Adipocyte (in vitro differentiated cells): ENCODE results near the gene GJC2.

Experiments
- DNase-seq: peaks from one replicate; pipeline ENCODE4 v3.0.0-alpha.2; 2015; ENCODE audit warnings: low read depth
- H3K27me3 ChIP-seq: replicated peaks from 2 replicates; pipeline ENCODE4 v1.7.0; 2013; ENCODE audit warnings: mild to moderate bottlenecking, low read length, moderate library complexity; ENCODE audit not compliant: control insufficient read depth, insufficient read depth
- H3K36me3 ChIP-seq: 2 replicates; pipeline ENCODE4 v1.7.0; 2013; ENCODE audit warnings: low read length, mild to moderate bottlenecking, moderate library complexity; ENCODE audit not compliant: control insufficient read depth, insufficient read depth, severe bottlenecking
- H3K4me1 ChIP-seq: 2 replicates; pipeline ENCODE4 v1.7.0; 2013; ENCODE audit warnings: mild to moderate bottlenecking, low read length, moderate library complexity; ENCODE audit not compliant: control insufficient read depth, insufficient read depth
- H3K4me3 ChIP-seq: 2 replicates; pipeline ENCODE4 v1.7.0; 2013; ENCODE audit warnings: mild to moderate bottlenecking, low read length, moderate library complexity
- H3K9ac ChIP-seq: 2 replicates; pipeline ENCODE4 v1.7.0; 2013; ENCODE audit warnings: mild to moderate bottlenecking, low read length, moderate library complexity
- H3K9me3 ChIP-seq: 2 replicates; pipeline ENCODE4 v1.7.0; 2013; ENCODE audit warnings: mild to moderate bottlenecking, low read length, moderate library complexity; ENCODE audit not compliant: control insufficient read depth

GJC2 gene

GRCh38 chr1:228194921-228195812 is 45.4 kb downstream of the GJC2 start:
- Histone ChIP-seq H3K9me3 (peaks cover 18% of the 10 kb centered on the region), H3K9ac (no peak overlapping the region), H3K36me3 (no peaks in the 10 kb centered on the region), H3K4me3 (no peak overlapping the region), H3K4me1 (no peaks in the 10 kb centered on the region), H3K27me3 (no peaks in the 10 kb centered on the region)
- no peak for DNase-seq

- no peak for DNase-seq
- no peaks in the 10 kb centered on the region for H3K4me1 ChIP-seq
- H3K9me3 ChIP-seq, result peaks cover 18% of the 10 kb centered on the region
- H3K27me3 ChIP-seq, result no peaks in the 10 kb centered on the region
- no peak overlapping the region for H3K4me3 ChIP-seq
- no peak overlapping the region for H3K9ac ChIP-seq
- no peaks in the 10 kb centered on the region for H3K36me3 ChIP-seq
Observed at GRCh38 chr1:228197555-228198147, 47.9 kb downstream of the GJC2 start.

- Histone ChIP-seq H3K36me3 (no peaks in the 10 kb centered on the region), H3K4me3 (peak overlapping the region; percentile 20), H3K9ac (no peak overlapping the region), H3K27me3 (no peaks in the 10 kb centered on the region), H3K9me3 (peaks cover 18% of the 10 kb centered on the region), H3K4me1 (no peaks in the 10 kb centered on the region)
- peak; percentile 19 for DNase-seq
Observed at GRCh38 chr1:228198977-228199590, 49.4 kb downstream of the GJC2 start.

- Histone ChIP-seq H3K9ac (no peak overlapping the region), H3K9me3 (peaks cover 3% of the 10 kb centered on the region), H3K4me1 (no peaks in the 10 kb centered on the region), H3K36me3 (no peaks in the 10 kb centered on the region), H3K4me3 (no peak overlapping the region), H3K27me3 (peaks cover 4% of the 10 kb centered on the region)
- DNase-seq, result no peak
Observed at GRCh38 chr1:228204958-228205357, 55.2 kb downstream of the GJC2 start.

GRCh38 chr1:228205526-228206436 is 56.1 kb downstream of the GJC2 start:
- peaks cover 12% of the 10 kb centered on the region for H3K27me3 ChIP-seq
- H3K4me1 ChIP-seq, result no peaks in the 10 kb centered on the region
- no peaks in the 10 kb centered on the region for H3K9me3 ChIP-seq
- DNase-seq, result no peak
- H3K36me3 ChIP-seq, result no peaks in the 10 kb centered on the region
- H3K4me3 ChIP-seq, result no peak overlapping the region
- no peak overlapping the region for H3K9ac ChIP-seq

- H3K9ac ChIP-seq, result no peak overlapping the region
- no peaks in the 10 kb centered on the region for H3K36me3 ChIP-seq
- H3K4me1 ChIP-seq, result no peaks in the 10 kb centered on the region
- no peak overlapping the region for H3K4me3 ChIP-seq
- H3K9me3 ChIP-seq, result no peaks in the 10 kb centered on the region
- no peak for DNase-seq
- H3K27me3 ChIP-seq, result peaks cover 21% of the 10 kb centered on the region
Observed at GRCh38 chr1:228206582-228207351, 57.0 kb downstream of the GJC2 start.

GRCh38 chr1:228207381-228207810 is 57.7 kb downstream of the GJC2 start:
- Histone ChIP-seq H3K4me1 (no peaks in the 10 kb centered on the region), H3K9ac (no peak overlapping the region), H3K36me3 (no peaks in the 10 kb centered on the region), H3K4me3 (no peak overlapping the region), H3K9me3 (no peaks in the 10 kb centered on the region), H3K27me3 (peaks cover 21% of the 10 kb centered on the region)
- no peak for DNase-seq

- Histone ChIP-seq H3K4me3 (no peak within 1 kb of the TSS), H3K27me3 (peaks cover 21% of the 10 kb centered on the region), H3K4me1 (no peaks in the 10 kb centered on the region), H3K9me3 (no peaks in the 10 kb centered on the region), H3K36me3 (no peaks in the 10 kb centered on the region), H3K9ac (no peak within 1 kb of the TSS)
- no peak for DNase-seq
Observed at GRCh38 chr1:228207851-228208821, 58.4 kb downstream of the GJC2 start, which contains the start of gene OBSCN. Gene OBSCN, plus strand, starts transcription at chr1:228208044. Its CDS starts 3,740 bp downstream, at chr1:228211784.

GRCh38 chr1:228208831-228209551 is 59.3 kb downstream of the GJC2 start:
- H3K36me3 ChIP-seq, result no peaks in the 10 kb centered on the region
- H3K9me3 ChIP-seq, result no peaks in the 10 kb centered on the region
- H3K27me3 ChIP-seq, result peaks cover 21% of the 10 kb centered on the region
- H3K4me1 ChIP-seq, result no peaks in the 10 kb centered on the region
- H3K4me3 ChIP-seq, result no peak overlapping the region
- H3K9ac ChIP-seq, result no peak overlapping the region
- no peak for DNase-seq
